SK-N-SH (cell line): ENCODE results near the gene TM2D1. TPM values are rescaled to one million over a fixed set of nuclear protein-coding genes. Genes with fewer than 3 reads are reported as not detected.
A peak's percentile ranks its signal among the peaks of the same experiment; 100 is the strongest.

Experiments
- CTCF ChIA-PET: fragments of 300-600, 350-600 bp; formaldehyde crosslinking; extraction: SDS; loops from one replicate; lab custom pipeline; 2021; lab: Yijun Ruan, JAX
- POLR2A ChIA-PET: fragments of 350-600 bp; sonication (Branson Sonifier 250); formaldehyde crosslinking; extraction: SDS; loops from one replicate; lab custom pipeline; 2020; ENCODE audit warnings: antibody characterized with exemption, inconsistent platforms; lab: Yijun Ruan, JAX
- DNase-seq: peaks from one replicate; pipeline ENCODE4 v3.0.0; 2012
- H2AFZ ChIP-seq: fragments of 200-600 bp; sonication (generic); 2 replicates; pipeline ENCODE4 v1.8.1; 2016; ENCODE audit warnings: antibody characterized with exemption, mild to moderate bottlenecking, low read depth
- H3F3A ChIP-seq: fragments of 200-600 bp; sonication (generic); replicated peaks from 2 replicates; pipeline ENCODE3; 2016; ENCODE audit warnings: antibody characterized with exemption, mild to moderate bottlenecking; ENCODE audit not compliant: insufficient read depth
- H3K27ac ChIP-seq, 2 experiments: fragments of 200-500 bp in 1 of 2; fragments of 200-600 bp in 1 of 2; sonication (Bioruptor generic) in 1 of 2; sonication (generic), shearing (Covaris generic) in 1 of 2; 2 replicates each; pipeline versions ENCODE4 v1.5.1 to v1.6.1; 2014 to 2016; ENCODE audit warnings: low read depth in 2 of 2, inconsistent platforms in 1 of 2, low read length in 1 of 2, mild to moderate bottlenecking in 1 of 2, mixed read lengths in 1 of 2
- H3K27me3 ChIP-seq: fragments of 200-600 bp; sonication (generic), shearing (Covaris generic); 2 replicates; pipeline ENCODE4 v1.6.1; 2016; ENCODE audit warnings: mixed run types; ENCODE audit not compliant: insufficient read depth
- H3K36me3 ChIP-seq, 2 experiments: fragments of 200-500 bp in 1 of 2; fragments of 200-600 bp in 1 of 2; sonication (Bioruptor generic) in 1 of 2; sonication (generic) in 1 of 2; replicated peaks in 1 of 2; 2 replicates each; pipeline versions ENCODE3 to v1.5.1; 2014 to 2016; ENCODE audit warnings: low read length in 1 of 2, mild to moderate bottlenecking in 1 of 2; ENCODE audit not compliant: insufficient read depth in 2 of 2, control insufficient read depth in 1 of 2
- H3K4me1 ChIP-seq, 2 experiments: fragments of 200-500 bp in 1 of 2; fragments of 200-600 bp in 1 of 2; sonication (Bioruptor generic) in 1 of 2; sonication (generic), shearing (Covaris generic) in 1 of 2; 2 replicates each; pipeline versions ENCODE4 v1.5.1 to v1.6.1; 2014 to 2016; ENCODE audit warnings: low read depth in 1 of 2, low read length in 1 of 2, mixed run types in 1 of 2; ENCODE audit not compliant: insufficient read depth in 2 of 2, control insufficient read depth in 1 of 2
- H3K4me2 ChIP-seq: fragments of 200-600 bp; sonication (generic), shearing (Covaris generic); 2 replicates; pipeline ENCODE4 v1.6.1; 2017; ENCODE audit warnings: mixed run types
- H3K4me3 ChIP-seq, 2 experiments: fragments of 200-500 bp in 1 of 2; fragments of 200-600 bp in 1 of 2; sonication (Bioruptor generic) in 1 of 2; sonication (generic), shearing (Covaris generic) in 1 of 2; 2 replicates each; pipeline versions ENCODE4 v1.5.1 to v1.8.1; 2014 to 2016; ENCODE audit warnings: low read depth in 2 of 2, inconsistent platforms in 1 of 2, low read length in 1 of 2, mild to moderate bottlenecking in 1 of 2, mixed read lengths in 1 of 2, moderate library complexity in 1 of 2
- H3K79me2 ChIP-seq: fragments of 200-600 bp; sonication (generic); 2 replicates; pipeline ENCODE4 v1.8.1; 2017; ENCODE audit warnings: mild to moderate bottlenecking; ENCODE audit not compliant: insufficient read depth
- H3K9ac ChIP-seq: fragments of 200-600 bp; sonication (generic); 2 replicates; pipeline ENCODE4 v1.6.1; 2017; ENCODE audit warnings: mixed run types
- H3K9me2 ChIP-seq: fragments of 200-600 bp; sonication (generic); 2 replicates; pipeline ENCODE4 v1.6.1; 2017; ENCODE audit warnings: mixed run types
- H3K9me3 ChIP-seq: fragments of 200-600 bp; sonication (generic); 2 replicates; pipeline ENCODE4 v1.6.1; 2017; ENCODE audit warnings: mixed run types, mild to moderate bottlenecking, moderate library complexity
- H4K20me1 ChIP-seq: fragments of 200-600 bp; sonication (generic); 2 replicates; pipeline ENCODE4 v1.6.1; 2017; ENCODE audit warnings: mild to moderate bottlenecking, mixed run types; ENCODE audit not compliant: insufficient read depth
- CHD2 ChIP-seq: fragments of 150-350 bp; IDR thresholded peaks from 2 replicates; pipeline ENCODE4 v1.6.1; 2018; ENCODE audit warnings: low read length; ENCODE audit not compliant: partially characterized antibody
- EP300 ChIP-seq, 2 experiments: IDR thresholded peaks; 2 replicates each; pipeline versions ENCODE4 v1.4.0 to v1.6.1; 2012; ENCODE audit warnings: borderline replicate concordance in 1 of 2, low read depth in 1 of 2, low read length in 1 of 2
- GATA2 ChIP-seq: sonication (generic); formaldehyde crosslinking; IDR thresholded peaks from 2 replicates; pipeline ENCODE4 v1.5.0; 2020; ENCODE audit warnings: mild to moderate bottlenecking, missing genetic modification reagents
- RAD21 ChIP-seq: IDR thresholded peaks from 2 replicates; pipeline ENCODE4 v1.6.1; 2012; ENCODE audit warnings: mild to moderate bottlenecking, low read length
- RCOR1 ChIP-seq: fragments of 150-350 bp; IDR thresholded peaks from 2 replicates; pipeline ENCODE4 v1.6.1; 2017; ENCODE audit warnings: antibody characterized with exemption, low read length
- SIN3A ChIP-seq: IDR thresholded peaks from 2 replicates; pipeline ENCODE4 v1.6.1; 2012; ENCODE audit warnings: low read depth, mild to moderate bottlenecking, low read length, moderate library complexity, borderline replicate concordance
- TAF1 ChIP-seq: IDR thresholded peaks from 2 replicates; pipeline ENCODE4 v1.6.1; 2012; ENCODE audit warnings: low read depth, mild to moderate bottlenecking, low read length, moderate library complexity, borderline replicate concordance
- TEAD4 ChIP-seq: IDR thresholded peaks from 2 replicates; pipeline ENCODE4 v1.4.0; 2012; ENCODE audit warnings: mild to moderate bottlenecking, borderline replicate concordance; ENCODE audit not compliant: insufficient read depth
- WGBS: methylation state at CpG from one replicate; pipeline ENCODE4 v1.1.6; 2017; ENCODE audit warnings: low lambda C conversion rate; 5-methylcytosine and 5-hydroxymethylcytosine counted together
- polyA plus RNA-seq, 3 experiments: library from polyadenylated mRNA; depleted of rRNA; stranded (reverse); fragments of >200 nt; gene quantifications; 2 replicates each; pipeline ENCODE4 v1.2.3, GENCODE V29; 2012
- TF ChIP-seq, protein P1 (sequence below): IDR thresholded peaks from 2 replicates; pipeline ENCODE4 v1.6.1; 2012; ENCODE audit warnings: mild to moderate bottlenecking, low read depth, low read length, moderate library complexity
- TF ChIP-seq, protein P2 (sequence below): IDR thresholded peaks from 2 replicates; pipeline ENCODE4 v1.4.0; 2012; ENCODE audit warnings: low read depth, borderline replicate concordance

Gene TM2D1
- polyA plus RNA-seq, 1 of the 3 experiments (the other 2 are of a cell fraction) = 58.6 TPM

DNA sequence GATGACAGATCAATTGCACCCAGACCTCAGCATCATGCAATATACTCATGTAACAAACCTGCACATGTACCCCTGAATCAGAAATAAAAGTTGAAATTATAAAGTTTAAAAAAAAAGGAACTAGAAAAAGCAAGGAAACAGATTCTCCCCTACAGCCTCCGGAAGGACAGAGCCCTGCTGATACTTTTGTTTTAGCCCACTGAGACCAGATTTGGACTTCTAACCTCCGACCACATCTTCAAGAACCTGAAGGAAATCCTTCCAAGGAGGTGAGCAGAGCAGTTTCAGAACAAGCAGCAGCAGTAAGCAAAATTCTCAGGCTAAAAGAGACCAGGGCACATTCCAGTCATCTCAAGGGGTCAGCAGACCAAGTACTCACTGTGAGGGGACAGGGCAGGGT is 54.5 kb downstream of the TM2D1 start:
- no peaks in the 10 kb centered on the region for H3K79me2 ChIP-seq
- TF ChIP-seq TEAD4 = no peak
- no peak for TF ChIP-seq GATA2 (CRISPR knock-in tag)
- no peak for TF ChIP-seq SIN3A
- TF ChIP-seq, protein P1, sequence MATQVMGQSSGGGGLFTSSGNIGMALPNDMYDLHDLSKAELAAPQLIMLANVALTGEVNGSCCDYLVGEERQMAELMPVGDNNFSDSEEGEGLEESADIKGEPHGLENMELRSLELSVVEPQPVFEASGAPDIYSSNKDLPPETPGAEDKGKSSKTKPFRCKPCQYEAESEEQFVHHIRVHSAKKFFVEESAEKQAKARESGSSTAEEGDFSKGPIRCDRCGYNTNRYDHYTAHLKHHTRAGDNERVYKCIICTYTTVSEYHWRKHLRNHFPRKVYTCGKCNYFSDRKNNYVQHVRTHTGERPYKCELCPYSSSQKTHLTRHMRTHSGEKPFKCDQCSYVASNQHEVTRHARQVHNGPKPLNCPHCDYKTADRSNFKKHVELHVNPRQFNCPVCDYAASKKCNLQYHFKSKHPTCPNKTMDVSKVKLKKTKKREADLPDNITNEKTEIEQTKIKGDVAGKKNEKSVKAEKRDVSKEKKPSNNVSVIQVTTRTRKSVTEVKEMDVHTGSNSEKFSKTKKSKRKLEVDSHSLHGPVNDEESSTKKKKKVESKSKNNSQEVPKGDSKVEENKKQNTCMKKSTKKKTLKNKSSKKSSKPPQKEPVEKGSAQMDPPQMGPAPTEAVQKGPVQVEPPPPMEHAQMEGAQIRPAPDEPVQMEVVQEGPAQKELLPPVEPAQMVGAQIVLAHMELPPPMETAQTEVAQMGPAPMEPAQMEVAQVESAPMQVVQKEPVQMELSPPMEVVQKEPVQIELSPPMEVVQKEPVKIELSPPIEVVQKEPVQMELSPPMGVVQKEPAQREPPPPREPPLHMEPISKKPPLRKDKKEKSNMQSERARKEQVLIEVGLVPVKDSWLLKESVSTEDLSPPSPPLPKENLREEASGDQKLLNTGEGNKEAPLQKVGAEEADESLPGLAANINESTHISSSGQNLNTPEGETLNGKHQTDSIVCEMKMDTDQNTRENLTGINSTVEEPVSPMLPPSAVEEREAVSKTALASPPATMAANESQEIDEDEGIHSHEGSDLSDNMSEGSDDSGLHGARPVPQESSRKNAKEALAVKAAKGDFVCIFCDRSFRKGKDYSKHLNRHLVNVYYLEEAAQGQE = no peak
- TF ChIP-seq CHD2 = no peak
- TF ChIP-seq TAF1 = no peak
- TF ChIP-seq, protein P2, sequence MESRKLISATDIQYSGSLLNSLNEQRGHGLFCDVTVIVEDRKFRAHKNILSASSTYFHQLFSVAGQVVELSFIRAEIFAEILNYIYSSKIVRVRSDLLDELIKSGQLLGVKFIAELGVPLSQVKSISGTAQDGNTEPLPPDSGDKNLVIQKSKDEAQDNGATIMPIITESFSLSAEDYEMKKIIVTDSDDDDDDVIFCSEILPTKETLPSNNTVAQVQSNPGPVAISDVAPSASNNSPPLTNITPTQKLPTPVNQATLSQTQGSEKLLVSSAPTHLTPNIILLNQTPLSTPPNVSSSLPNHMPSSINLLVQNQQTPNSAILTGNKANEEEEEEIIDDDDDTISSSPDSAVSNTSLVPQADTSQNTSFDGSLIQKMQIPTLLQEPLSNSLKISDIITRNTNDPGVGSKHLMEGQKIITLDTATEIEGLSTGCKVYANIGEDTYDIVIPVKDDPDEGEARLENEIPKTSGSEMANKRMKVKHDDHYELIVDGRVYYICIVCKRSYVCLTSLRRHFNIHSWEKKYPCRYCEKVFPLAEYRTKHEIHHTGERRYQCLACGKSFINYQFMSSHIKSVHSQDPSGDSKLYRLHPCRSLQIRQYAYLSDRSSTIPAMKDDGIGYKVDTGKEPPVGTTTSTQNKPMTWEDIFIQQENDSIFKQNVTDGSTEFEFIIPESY = no peak
- TF ChIP-seq RAD21 = no peak
- TF ChIP-seq, all 33 proteins: peak for 0
- H3F3A ChIP-seq = no peaks in the 10 kb centered on the region
- no peak overlapping the region for H3K27ac ChIP-seq
- H3K4me3 ChIP-seq = no peak overlapping the region
- no peaks in the 10 kb centered on the region for H4K20me1 ChIP-seq
- no peaks in the 10 kb centered on the region for H3K36me3 ChIP-seq
- H3K27me3 ChIP-seq = no peaks in the 10 kb centered on the region
- H3K9ac ChIP-seq = no peak overlapping the region
- H3K4me1 ChIP-seq = no peaks in the 10 kb centered on the region; a peak in 1 of 4 replicates
- H2AFZ ChIP-seq = no peak overlapping the region
- POLR2A ChIA-PET = no interaction called here
- no peaks in the 10 kb centered on the region for H3K9me3 ChIP-seq
- H3K9me2 ChIP-seq = no peaks in the 10 kb centered on the region
- CTCF ChIA-PET = interaction anchor here (1.3 kb wide), 1 partner anchor 10 kb away, joined by 3 read pairs; no protein-coding TSS in a partner anchor
- H3K4me2 ChIP-seq = no peak overlapping the region
- no peak for DNase-seq
- WGBS = 84% methylated on average over 2 of the region's 2 CpGs

DNA sequence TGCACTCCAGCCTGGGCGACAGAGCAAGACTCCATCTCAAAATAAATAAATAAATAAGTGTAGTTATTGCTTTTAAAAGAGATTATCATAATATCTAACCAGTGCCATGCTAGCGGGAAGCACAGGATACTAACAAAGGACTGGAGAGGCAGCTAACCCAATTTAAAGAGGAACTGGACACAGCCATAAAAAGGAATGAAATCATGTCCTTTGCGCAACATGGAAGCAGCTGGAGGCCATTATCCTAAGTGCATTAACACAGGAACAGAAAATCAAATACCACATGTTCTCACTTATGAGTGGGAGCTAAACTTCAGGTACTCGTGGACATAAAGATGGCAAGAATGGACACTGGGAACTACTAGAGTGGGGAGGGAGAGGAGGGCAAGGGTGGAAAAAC is 54.9 kb downstream of the TM2D1 start:
- H4K20me1 ChIP-seq = no peaks in the 10 kb centered on the region
- H2AFZ ChIP-seq = no peak overlapping the region
- no peaks in the 10 kb centered on the region for H3K9me3 ChIP-seq
- H3K79me2 ChIP-seq = no peaks in the 10 kb centered on the region
- WGBS = 69% methylated on average over 4 of the region's 4 CpGs
- no peak overlapping the region for H3K9ac ChIP-seq
- POLR2A ChIA-PET = no interaction called here
- H3K4me3 ChIP-seq = no peak overlapping the region
- H3K4me1 ChIP-seq = no peaks in the 10 kb centered on the region; a peak in 1 of 4 replicates
- H3K27me3 ChIP-seq = no peaks in the 10 kb centered on the region
- no peak overlapping the region for H3K4me2 ChIP-seq
- H3K9me2 ChIP-seq = no peaks in the 10 kb centered on the region
- TF ChIP-seq, protein P2 = no peak
- TF ChIP-seq GATA2 (CRISPR knock-in tag) = peak; percentile 22; the same call in 1 of the 2 replicates
- peak in 1 of 2 experiments; percentile 63; a peak in 1 of 4 replicates for TF ChIP-seq EP300 (IDR thresholded peaks at IDR 0.05; ENCODE audit: borderline replicate concordance in 1 of 2, low read depth in 1 of 2, low read length in 1 of 2)
- TF ChIP-seq RCOR1 = peak; percentile 55; the same call in 1 of the 2 replicates
- TF ChIP-seq, all 33 proteins: peak for 3
- H3K36me3 ChIP-seq = no peaks in the 10 kb centered on the region
- H3K27ac ChIP-seq = no peak overlapping the region
- no peaks in the 10 kb centered on the region for H3F3A ChIP-seq
- peak; percentile 41 for DNase-seq
- CTCF ChIA-PET = interaction anchor here (0.9 to 1.3 kb wide), 2 partner anchors 10 to 12 kb away, joined by 3 read pairs; no protein-coding TSS in a partner anchor
